ENCODE data around the gene ATP7B.

Gene ATP7B

DNA sequence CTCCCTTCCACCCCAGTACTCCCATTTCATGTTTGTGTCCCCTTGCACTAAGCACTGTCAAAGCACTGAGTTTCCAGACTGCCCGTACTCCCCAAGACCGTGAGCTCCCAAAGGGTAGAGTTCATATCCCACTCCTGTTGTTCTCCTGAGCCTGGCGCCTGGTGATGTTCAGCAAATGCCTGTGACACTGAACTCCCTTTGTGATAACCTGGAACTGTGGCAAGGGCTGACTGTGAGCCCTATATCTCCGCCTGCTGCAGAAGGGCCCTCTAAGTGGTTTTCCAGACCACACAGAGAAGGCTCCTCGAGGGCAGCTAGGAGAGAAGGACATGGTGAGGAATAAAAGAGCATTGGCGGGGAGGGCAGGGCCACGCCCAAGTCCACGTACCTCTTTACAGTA is 67.5 kb downstream of the ATP7B start:
- no peak for DNase-seq

DNA sequence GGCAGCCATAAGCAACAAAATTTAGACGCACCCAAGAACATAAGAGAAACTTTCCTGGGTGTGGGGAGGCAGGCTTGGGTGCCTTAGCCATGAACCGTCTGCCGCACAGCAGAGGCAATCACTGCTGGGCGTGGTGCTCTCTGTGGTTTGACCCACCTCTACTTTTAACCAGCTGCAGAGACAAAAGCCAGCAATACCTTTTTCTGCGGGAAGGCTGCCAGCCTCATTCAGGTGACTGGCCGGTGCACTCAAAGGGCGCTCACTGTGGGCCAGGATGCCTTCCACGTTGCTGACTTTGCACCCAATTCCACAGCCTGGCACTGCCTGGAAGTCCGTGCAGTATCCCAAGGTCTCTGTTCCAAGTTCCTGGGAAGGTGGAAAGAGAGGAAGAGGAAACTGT is 69.1 kb downstream of the ATP7B start:
- DNase-seq = no peak

DNA sequence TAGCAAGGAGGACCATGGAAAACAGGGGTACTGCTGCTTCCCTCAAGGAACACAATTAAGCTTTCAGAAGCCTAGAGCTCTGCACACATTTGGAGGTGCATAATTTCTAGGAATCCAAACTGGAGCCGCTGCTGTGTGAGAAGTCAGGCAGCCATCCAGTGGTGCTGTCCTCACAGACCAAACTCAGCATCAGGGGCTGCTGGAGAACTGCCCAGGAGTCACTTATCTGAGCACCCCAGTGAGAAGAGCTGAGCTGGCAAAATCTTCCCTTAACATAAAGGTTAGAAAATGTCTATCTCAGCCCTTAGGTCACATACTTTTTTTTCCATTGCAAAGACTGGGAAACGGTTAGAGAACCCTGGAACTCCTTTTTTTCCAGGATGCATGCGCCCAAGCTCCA is 72.8 kb downstream of the ATP7B start:
- DNase-seq = no peak

DNA sequence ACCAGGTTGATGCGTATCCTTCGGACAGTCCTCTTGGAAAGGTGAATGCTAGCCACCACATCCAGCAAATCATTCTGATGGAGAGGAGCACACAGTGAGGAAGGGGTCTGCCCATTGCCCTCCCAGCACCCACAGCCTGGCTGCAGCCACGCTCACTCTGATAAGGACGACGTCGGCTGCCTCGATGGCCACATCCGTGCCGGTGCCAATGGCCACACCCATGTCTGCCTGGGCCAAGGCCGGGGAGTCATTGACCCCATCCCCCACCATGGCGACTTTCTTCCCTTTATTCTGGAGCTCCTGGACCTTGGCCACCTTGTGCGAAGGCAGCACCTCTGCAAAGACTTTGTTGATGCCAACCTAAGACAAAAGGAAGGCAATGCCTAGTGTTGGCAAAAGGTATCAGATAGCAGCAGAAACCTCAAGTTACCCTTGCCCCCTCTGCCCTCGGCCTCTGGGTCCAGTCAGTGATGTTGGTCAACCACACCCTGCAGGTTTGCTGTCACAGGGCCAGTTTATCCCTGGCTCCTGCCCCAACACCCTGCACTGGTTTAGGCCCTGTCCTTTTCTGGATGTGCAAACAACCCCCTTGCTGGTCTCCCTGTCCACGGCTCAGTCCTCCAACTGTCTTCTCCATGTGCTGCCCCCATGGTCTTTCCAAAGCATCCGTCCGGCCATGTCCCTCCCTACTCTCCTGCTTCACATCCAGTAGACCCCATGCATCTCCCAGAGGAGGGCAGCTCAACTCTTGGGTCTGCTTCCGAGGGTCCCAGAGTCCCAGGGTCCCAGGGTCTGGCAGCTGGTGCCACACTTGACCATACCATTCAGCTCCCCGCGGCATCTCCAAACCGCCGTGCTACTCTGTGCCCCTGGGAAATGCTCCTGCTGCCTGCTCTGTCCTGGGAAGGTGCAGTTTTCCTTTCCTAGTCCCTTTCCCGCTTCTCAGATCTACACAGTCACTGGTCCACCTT is 73.6 kb downstream of the ATP7B start:
- no peak for DNase-seq

- no peak for DNase-seq
Observed at GRCh38 chr13:51935326-51936171, 75.7 kb downstream of the ATP7B start.

DNA sequence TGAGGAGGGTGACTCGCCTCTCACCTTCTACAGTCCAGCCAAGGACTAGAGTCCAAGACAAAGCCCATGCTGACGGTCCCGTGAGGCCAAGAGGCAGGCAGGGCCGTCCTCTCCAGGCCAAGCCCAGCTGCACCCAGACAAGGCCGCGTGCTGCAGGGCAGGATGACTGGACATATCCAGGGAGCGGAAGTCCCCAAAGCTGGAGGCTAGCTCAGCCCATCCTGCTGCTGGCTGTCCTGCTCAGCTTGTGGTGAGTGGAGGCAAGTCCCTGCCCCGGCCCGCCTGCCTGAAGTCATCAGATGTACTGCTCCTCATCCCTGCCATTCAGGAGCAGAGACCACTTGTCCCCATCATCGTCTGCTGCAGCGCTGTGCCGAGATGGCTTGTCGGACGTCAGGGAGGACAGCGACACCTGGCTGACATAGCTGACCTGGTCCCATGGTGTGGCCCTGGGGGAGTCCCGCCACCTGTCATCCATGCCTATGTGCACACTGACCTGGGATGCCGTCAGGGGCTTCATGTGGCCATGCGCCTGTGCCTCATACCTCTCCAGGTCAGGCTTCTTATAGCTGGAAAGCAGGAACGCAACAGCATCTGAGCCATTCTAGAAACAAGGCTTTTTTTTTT is 76.7 kb downstream of the ATP7B start:
- no peak for DNase-seq

DNA sequence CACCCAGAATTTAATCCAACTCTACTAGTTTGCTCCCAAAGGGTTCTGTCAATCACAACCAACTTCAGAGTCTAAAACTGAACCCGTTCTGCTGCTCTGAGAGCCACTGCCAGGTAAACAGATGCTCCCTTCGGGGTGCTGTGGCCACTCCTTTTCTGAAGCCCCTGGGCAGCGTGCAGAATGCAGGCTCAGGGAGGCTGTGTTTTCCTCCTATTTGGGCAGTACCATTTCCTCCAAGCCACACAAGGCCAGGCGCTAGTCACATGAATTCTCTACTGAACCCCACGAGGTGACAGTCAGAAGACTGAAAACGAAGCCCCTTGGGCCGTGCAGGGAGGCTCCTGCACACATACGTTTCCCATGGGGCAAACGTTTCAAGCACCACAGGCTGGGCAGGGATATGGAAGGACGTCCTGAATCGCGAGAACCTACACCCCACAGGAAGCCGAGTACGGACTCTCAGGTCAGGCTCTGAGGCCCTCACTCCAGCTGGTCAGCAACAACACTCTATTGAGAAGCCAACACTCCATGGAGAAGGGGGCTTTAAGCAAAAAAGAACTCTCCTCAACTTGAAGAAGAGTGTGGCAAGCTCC is 77.7 kb downstream of the ATP7B start:
- DNase-seq = no peak

DNA sequence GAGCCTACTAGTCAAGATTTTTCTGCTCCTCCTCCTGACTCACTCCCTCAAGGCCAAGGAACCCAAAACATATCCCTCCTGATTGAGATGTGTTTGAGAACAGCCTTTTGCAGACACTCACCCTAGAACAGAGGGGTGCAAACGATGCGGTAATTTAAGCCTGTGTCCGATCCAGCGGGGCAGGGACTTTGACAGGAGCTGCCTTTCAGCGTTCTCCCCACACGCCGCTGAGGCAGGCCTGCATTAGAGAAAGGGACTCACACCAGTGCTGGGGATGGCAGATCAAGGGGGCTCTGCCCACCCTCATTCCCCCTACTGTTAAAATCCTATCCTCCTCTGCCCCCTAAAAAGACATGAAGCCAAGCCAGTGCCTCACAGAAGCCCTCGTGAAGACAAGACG is 79.0 kb downstream of the ATP7B start:
- no peak for DNase-seq

DNA sequence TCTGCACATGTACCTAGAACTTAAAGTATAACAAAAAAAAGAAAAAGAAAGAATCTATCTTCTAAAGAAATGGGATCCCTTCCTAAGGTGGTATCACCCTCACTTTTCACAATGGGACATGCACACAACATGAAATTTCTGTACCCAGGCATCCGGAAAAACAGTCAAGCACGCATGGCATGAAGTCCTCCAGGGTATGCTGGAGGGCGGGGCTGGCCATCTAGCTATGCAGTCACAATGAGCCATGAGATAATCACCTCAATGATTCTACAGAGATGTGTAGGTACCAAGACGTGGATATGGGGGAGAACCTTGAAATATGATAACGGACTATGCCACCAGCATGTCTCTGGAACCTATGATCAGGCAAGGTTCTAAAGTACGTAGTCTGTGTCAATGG is 79.6 kb downstream of the ATP7B start:
- DNase-seq = no peak

DNA sequence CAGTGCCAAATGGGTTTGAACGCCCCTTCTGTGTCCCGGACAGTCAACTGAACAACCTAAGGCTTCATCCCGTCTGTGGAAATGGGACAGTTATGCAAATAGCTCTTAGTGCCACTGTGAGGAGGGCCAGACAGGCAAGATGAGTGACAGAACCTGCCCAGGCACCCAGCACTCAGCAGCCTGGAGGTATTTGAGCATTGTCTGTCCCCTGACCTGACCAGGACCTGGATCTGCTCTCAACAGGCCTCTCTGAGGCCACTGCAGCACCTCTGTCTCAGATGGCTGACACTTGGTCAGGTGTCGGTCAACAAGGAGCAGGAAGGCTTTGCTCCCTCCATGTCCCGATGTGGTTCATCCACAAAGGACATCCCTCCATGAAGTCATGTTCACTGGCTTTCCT is 81.6 kb downstream of the ATP7B start:
- no peak for DNase-seq

DNA sequence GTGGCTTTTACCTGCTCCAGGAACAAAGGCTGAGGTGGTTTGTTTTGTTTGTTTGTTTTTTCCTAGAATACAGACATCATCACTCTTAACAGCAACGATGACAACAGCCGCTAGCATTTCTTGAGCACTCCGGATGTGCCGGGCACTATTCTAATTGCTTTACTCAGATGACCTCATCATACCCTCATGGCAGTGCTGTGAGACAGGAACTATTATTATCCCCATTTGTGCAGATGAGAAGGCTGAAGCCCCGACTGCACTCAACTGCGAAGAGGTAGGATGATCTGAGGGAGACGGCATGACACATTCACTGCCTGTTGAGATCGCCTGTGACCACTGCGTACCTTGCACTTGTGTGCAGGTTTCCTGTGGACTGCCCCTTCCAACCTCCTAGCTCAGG is 83.0 kb downstream of the ATP7B start:
- DNase-seq = no peak

DNA sequence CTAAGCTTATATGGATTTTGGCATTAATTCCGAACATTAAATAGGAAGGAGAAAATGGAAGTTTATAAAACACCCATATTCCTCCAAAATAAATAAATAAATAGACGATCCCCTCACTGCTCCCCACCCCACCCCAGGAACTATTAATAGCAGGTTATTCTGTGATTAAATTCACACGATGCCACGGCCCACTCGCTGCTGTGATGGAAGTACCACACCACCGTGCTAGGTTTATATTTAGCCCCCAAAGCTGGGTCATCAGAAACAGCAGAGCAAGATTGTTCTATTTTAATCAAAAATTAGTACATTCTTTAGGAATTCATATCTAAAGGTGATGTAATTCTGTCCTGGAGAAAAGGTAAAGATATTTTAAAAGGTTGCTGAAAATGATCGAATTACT is 84.1 kb downstream of the ATP7B start:
- no peak for DNase-seq

GRCh38 chr13:51926528-51926885 is 84.7 kb downstream of the ATP7B start:
- no peak for DNase-seq

- DNase-seq = no peak
Observed at GRCh38 chr13:51925865-51926527, 85.3 kb downstream of the ATP7B start.

DNA sequence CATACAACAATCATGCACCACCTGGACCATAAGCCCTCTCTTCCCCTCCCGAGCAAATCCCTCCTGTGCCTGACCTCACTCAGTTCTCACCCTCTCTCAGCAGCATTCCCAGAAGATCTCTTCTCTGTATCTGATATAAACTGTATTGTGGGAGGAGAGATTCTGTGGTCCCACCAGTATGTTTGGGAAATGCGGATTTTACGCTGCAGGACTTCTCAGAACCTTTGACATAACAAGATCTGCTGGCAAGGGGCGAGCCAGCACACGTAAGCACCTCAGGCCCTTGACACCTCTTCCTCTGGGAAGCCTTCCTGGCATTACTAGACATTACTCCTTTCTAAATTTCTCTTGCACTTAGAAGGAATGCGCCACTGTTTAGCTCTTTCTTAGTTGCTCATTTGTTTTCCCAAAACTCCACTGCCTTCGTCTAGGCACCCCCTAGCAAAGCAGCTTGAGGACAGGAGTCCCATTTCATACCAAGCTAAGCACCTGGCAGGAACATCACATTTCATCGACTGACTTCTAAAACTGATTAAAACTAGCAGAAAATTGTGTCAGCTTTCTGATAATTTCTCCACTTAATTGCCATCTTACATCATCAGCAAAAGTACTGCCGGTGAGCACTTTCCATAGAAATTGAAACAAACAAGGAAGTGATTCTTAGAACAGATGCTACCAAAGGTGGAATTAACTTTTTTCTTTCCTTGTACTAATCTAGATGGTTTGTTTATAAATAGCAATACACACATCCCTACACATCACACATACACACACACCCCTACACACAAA is 86.3 kb downstream of the ATP7B start:
- no peak for DNase-seq

- no peak for DNase-seq
Observed at GRCh38 chr13:51923983-51924539, 87.2 kb downstream of the ATP7B start.

DNA sequence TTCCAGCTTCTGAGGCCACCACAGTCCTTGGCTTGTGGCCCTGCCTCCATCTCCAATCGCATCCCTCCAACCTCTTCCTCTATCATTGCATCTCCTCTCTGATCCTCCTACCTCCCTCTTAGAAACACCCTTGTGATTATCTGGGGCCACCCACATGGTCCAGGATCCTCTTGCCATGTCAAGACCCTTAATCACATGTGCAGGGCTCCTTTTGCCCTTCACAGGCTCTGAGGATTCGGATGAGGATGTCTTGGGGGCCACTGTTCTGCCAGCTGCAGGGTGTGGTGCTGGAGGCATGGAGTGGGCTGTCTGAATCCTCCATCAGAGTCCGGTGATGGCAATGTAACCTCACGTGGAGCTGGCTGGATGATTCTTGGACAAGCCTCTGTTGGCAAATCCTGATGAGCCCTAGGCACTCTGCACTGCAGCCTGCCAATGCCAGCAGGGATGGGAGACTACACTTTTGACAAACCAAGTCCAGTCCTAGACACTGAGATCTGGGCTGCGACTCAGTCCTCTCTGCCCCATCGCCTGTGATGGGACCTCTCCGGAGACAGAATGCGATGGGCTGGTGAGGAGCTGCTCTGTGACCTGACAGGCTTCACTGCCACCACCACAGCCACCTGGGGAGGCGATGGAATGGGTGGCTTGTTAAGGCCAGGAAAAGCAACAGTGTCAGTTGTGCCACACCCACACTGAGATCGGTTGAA is 88.3 kb downstream of the ATP7B start:
- DNase-seq = no peak

DNA sequence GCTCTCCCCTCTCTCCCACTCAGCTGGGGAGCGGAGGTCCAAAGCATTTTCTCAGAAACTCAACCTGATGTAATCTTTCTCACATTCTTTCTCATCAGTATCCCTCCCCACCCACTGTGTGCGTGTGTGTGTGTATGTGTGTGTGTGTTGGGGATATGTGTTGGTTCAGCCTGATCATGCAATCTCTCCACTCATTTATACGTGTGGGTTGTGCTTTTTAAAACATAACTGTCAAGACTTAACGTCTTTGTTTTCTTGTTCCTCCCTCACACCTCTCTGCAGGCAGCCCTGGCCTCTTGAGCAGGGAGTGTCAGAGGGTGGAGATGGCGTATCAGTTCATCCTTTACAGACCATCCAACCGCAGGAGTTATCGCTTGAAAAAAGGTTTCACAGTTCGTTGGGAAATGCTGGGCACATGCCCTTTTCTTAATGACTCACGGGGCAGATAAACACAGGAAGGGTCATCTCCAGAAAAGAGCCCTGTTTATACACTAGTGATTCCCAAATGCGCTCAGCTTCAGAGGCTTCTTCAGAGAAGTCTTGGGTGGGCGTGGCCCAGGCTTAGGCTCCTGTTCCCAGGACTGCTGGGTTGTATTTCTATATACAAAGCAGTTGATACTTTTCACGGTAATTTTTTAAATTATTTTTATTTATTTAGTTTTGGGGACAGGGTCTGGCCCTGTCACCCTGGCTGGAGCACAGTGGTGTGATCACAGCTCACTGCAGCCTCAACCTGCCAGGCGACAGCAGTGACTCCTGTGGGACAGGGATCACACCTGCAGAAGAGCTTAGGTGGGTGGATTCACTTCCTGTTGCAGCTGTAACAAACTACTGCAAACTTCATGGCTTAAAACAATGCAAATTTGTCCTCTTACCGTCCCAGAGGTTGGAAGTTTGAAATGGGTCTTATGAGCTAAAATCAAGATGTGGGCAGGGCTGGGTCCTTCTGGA is 89.2 kb downstream of the ATP7B start:
- DNase-seq = no peak

DNA sequence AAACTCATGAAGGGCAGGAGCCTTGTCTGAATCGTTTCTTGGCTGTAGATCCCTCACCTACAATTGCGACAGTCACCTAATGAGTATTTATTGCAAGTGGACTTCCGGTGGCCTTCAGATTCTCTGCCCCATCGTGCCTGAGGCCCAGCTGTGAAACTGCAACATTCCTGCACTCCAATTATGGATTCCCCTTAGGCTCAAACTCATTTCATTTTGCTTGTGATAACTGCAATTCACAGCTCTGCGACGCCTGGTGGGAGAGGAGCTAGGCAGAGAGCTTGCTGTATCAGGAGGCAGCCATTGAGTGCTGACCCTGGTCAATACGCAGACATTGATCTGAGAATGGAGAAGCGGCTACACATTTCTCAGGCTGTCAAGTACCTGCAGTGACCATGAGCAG is 90.5 kb downstream of the ATP7B start:
- DNase-seq = no peak

GRCh38 chr13:51920267-51920666 is 91.0 kb downstream of the ATP7B start:
- DNase-seq = no peak

Data from right hindlimb (tissue), 1 donor.